SK-N-DZ (cell line): ENCODE data around the gene MKKS.

Source experiments
- DNase-seq: peaks from one replicate; pipeline ENCODE4 v3.0.0-alpha.2; 2015; ENCODE audit warnings: low spot score

MKKS gene

GRCh38 chr20:10369723-10370090, 64.3 kb downstream of the MKKS start:
- DNase-seq: no peak

- no peak for DNase-seq
Measured at GRCh38 chr20:10368702-10369041, 65.3 kb downstream of the MKKS start.

DNA sequence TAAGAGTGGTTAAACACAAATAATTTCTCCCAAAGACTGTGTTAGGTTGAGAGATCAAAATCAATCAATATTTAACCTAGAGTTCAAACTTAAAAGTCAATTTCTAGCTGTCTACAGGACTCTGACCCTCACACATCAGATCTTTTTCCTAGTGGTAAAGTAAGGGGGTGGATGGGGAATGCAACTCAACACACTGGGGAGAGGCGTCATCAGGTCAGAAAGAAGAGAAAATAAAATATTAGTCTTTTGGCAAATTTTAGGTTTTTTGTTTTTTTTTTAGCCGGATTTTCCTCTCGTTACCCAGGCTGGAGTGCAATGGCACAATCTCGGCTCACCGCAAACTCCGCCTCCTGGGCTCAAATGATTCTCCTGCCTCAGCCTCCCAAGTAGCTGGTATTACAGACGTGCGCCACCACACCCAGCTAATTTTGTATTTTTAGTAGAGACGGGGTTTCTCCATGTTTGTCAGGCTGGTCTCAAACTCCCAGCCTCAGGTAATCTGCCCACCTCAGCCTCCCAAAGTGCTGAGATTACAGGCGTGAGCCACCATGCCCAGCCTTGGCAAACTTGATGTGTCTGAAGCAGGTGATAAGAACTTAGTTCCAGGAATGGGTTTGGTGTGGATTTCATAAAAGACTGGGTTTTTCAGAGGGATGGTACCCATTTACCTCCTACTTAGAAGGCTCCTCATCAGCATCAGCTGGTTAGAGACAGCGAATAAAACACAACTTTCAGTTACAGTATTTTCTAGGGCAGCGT, 65.9 kb downstream of the MKKS start:
- DNase-seq: no peak

DNA sequence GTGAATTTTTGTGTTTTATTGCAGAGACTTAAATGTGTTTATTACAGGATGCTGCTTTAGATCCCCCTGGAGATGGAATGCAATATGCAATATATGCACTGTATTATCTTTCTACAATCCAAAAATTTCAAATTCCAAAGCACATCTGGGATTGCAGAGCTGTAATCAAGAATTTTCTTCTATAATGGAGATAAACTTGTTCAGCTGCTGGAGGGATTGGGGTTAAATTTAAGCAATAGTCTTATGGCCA, 66.4 kb downstream of the MKKS start:
- no peak for DNase-seq

- DNase-seq: no peak
Measured at GRCh38 chr20:10366898-10367692, 66.9 kb downstream of the MKKS start.

DNA sequence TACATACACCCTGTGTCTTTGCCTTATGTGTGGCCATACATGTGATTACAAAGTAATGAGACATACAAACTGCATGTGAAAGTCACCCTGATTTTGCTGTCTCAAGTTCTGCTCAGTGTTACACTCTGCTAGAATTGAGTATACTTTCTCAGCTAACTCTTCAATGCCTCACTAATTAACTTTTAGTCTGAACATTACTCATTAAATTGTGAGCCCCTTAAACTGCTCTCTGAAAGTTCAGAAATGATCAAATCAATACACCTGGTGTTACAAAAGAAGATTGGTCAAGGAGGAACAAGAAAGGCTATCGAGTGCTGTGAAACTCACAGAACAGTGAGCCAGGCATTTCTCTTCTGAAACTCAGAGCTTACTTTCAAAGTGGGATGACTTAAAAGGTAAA, 71.3 kb downstream of the MKKS start:
- DNase-seq: no peak

DNA sequence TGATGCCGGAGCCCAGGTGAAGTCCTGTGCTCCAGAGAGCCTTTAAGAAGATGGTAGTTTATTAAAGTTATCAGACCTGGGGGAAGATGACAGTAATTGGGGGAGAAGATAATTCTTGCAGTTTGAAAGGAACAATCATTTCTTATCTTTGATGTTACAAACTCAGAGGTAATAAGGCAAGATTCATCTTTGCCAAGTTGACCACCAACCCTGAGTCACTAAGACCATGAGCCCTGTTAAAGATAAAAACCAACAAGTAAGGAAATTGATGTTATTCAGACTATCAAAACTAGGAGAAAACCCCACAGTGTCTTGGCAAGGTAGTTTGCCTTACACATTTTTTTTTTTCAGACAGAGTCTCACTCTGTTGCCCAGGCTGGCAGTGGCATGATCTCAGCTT, 73.1 kb downstream of the MKKS start:
- DNase-seq: no peak

DNA sequence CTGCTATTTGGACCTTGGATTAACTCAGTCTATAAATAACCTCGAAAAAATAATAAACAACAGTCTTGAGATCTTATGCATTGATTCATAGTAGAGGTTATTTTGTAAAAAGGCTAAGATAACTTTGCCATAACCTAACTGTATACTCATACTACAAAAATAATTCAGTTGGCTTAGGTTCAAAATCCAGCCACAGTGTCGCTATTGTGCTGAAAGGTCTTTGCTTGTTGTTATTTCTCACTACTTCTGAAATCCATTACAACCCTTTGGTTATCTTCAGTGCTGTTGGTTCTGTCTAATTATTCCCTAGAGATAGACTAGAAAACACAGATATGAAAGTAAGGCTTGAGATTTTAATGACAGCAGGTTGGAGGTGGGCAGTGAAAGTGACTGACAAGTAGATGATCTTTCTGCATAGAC, 74.4 kb downstream of the MKKS start:
- no peak for DNase-seq

- DNase-seq: no peak
Measured at GRCh38 chr20:10357974-10358373, 76.0 kb downstream of the MKKS start.

- DNase-seq: no peak
Measured at GRCh38 chr20:10357061-10357708, 76.8 kb downstream of the MKKS start.

DNA sequence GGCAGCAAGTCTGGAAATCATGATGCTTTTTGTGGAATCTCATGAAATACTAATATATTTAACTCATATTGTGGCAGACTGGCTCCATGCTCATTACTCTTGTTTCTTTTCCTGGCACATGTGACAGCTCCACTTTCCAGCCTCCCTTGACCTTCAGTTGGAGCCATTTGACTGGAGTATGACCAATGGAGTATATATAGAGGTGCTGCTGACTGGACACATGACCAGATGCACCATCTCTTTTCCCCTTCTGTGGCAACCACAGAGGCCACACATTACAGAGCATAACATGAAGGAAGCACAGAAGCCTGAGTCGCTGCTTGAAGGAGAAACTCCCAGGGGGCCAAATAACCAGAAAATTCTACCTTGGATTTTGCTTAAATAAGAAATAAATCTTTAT, 77.4 kb downstream of the MKKS start:
- no peak for DNase-seq

DNA sequence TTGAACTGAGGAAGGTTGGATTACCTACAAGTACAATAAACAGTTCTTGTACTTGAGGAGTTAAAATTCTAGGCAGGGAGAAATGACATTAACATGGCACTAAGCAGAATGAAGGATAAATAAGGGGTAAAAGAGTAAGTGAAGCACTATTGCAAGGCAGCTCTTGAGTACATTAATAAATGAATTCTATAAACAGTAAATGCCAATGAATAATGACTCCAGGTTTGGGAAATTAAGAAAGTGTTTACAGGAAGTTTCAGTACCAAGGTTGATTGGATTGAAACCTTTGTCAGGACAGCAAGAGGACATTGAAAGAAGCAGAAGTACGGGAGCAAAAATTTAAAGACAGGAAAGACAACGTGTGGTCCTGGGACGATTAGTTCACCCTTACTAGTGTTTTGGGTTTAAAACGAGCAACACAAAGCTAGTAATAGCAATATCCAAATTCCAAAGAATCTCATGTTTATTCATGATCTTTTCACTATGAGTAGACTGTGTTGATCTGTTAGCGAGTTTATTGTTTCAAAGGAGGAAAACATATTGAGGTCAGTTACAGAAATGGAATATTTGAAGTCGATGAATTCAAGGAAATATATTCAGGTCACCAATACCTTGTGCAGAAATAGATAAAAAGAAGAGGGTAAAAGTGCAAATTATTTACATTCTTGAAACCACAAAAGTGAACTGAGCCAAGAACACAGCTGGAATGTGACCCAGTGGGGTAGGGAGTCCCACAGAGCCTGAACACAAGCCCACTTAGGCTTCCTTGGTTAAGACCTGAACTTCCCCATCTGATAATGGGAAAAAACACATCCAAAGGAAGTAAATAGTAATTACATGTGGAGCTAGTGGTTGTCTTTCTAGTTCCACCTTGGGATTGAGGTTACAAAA, 80.8 kb downstream of the MKKS start:
- no peak for DNase-seq
